ENCODE measurements around the gene GTF2H2C.
"Not testable (repeated sequence)": the region's sequence is repeated elsewhere in the genome, so short reads cannot be mapped to it uniquely, and the experiment has no call there.

GTF2H2C gene

DNA sequence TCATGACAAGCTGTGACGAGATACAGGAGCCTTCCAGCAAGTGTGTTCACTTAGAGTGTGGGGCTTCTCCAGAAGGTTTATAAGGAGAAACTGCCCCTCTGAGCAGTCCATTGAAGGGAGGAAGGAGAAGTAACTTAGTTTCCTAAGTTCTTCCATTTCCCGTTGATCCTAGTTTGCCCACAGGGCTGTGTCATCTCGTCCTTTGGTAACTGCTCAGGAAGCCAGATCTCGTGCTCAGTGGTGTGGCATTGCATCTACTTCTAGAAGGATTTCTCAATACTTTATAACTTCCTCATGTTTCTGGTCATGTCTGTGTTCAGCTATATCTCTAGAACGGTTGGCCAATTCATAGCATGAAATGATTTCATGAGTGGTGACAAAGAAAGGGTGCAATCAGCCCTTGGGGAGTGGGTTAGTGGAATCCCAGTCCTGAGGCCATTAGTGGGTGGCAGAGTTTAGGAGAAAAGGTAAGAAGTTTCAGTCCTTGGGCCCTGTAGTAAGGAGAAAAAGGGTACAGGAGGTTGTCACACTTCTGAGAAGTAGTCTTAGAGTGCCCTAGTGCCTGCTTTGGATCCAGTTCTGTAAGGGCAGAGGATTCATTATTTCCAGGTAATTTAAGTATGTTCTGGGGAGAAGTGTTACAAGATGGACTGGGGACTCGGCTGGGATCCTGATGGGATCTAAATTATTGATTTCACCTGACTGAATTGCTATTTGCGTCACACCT is 36.3 kb downstream of the GTF2H2C start:
- H3K9me3 ChIP-seq (ENCODE audit: severe bottlenecking); H3K27ac ChIP-seq; H3K36me3 ChIP-seq; H3K27me3 ChIP-seq (ENCODE audit: insufficient read depth, low read depth, severe bottlenecking); DNase-seq; H3K4me3 ChIP-seq (ENCODE audit: low read depth, low read length): not testable (repeated sequence)

DNA sequence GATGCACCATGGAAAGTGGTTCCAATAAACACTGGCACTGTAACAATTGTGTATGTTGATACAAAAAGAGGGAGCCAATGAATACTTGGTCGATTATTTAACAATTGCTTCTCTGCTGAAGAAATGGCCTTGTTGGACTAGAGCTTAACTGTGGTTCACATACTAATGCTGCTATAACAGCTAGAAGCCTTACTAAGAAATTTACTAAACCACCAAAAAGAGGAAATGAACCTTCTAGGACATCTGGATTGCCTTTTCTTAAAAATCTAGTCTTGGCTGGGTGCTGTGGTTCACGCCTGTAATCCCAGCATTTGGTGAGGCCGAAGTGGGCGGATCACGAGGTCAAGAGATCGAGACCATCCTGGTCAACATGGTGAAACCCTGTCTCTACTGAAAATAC is 42.0 kb downstream of the GTF2H2C start:
- H3K27me3 ChIP-seq (ENCODE audit: insufficient read depth, low read depth, severe bottlenecking); H3K27ac ChIP-seq; H3K36me3 ChIP-seq; H3K9me3 ChIP-seq (ENCODE audit: severe bottlenecking); DNase-seq; H3K4me3 ChIP-seq (ENCODE audit: low read depth, low read length): not testable (repeated sequence)

- H3K9me3 ChIP-seq (ENCODE audit: severe bottlenecking); H3K27ac ChIP-seq; DNase-seq; H3K4me3 ChIP-seq (ENCODE audit: low read depth, low read length); H3K27me3 ChIP-seq (ENCODE audit: insufficient read depth, low read depth, severe bottlenecking); H3K36me3 ChIP-seq: not testable (repeated sequence)
Measured at GRCh38 chr5:69606839-69607238, 46.8 kb downstream of the GTF2H2C start.

- not testable (repeated sequence) for H3K36me3 ChIP-seq; H3K27me3 ChIP-seq (ENCODE audit: insufficient read depth, low read depth, severe bottlenecking); H3K9me3 ChIP-seq (ENCODE audit: severe bottlenecking); H3K4me3 ChIP-seq (ENCODE audit: low read depth, low read length); H3K27ac ChIP-seq; DNase-seq
Measured at GRCh38 chr5:69607750-69608149, 47.8 kb downstream of the GTF2H2C start.

GRCh38 chr5:69608861-69609496 is 49.0 kb downstream of the GTF2H2C start:
- not testable (repeated sequence) for H3K36me3 ChIP-seq; H3K27ac ChIP-seq; H3K4me3 ChIP-seq (ENCODE audit: low read depth, low read length); DNase-seq; H3K9me3 ChIP-seq (ENCODE audit: severe bottlenecking); H3K27me3 ChIP-seq (ENCODE audit: insufficient read depth, low read depth, severe bottlenecking)

DNA sequence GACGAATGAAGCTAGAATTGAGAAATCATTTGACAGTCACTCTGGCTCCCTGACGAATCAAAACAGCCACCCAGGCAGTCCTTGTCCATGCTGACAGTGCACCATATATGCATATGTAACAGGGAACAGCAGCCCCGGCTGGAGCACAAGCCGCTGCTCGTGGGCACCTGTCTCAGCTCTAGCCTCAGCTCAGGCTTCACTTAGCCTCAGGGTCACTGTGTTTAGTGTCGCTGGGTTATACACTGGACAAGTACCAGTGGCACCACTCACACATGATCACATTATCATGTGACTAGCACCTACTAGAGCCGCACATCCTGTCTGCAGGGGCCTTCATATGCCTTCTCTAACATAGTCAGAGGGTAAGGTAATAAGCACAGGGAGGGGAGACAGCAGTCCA is 54.9 kb downstream of the GTF2H2C start:
- not testable (repeated sequence) for H3K27ac ChIP-seq; H3K9me3 ChIP-seq (ENCODE audit: severe bottlenecking); DNase-seq; H3K27me3 ChIP-seq (ENCODE audit: insufficient read depth, low read depth, severe bottlenecking); H3K36me3 ChIP-seq; H3K4me3 ChIP-seq (ENCODE audit: low read depth, low read length)

DNA sequence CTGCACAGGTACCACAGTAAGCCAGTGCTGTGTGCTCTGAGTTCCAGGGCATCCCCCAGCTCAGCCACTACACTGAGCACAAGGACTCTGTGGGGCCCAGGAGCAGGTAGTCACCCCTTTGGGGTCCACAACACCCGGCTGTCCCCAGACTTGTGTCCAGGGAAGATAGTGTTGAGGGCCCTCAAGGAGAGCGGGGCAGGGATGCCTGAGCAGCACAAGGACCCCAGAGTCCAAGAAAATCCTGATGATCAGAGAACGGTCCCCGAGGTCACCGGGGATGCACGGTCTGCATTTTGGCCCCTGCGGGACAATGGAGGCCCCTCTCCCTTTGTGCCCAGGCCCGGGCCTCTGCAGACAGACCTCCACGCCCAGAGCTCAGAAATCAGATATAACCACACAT is 71.9 kb downstream of the GTF2H2C start:
- H3K27me3 ChIP-seq (ENCODE audit: insufficient read depth, low read depth, severe bottlenecking); DNase-seq: not testable (repeated sequence)

More for the DNA sequence above, 71.9 kb downstream of the GTF2H2C start:
- H3K36me3 ChIP-seq; H3K27ac ChIP-seq; H3K9me3 ChIP-seq (ENCODE audit: severe bottlenecking); H3K4me3 ChIP-seq (ENCODE audit: low read depth, low read length): not testable (repeated sequence)

All from WERI-Rb-1 (cell line).